ENCODE results near the gene MCCD1. TPM values are rescaled to one million over a fixed set of nuclear protein-coding genes. Genes with fewer than 3 reads are reported as not detected.

Gene MCCD1
- total RNA-seq, 1 experiment from 2014 or later, result not detected

DNA sequence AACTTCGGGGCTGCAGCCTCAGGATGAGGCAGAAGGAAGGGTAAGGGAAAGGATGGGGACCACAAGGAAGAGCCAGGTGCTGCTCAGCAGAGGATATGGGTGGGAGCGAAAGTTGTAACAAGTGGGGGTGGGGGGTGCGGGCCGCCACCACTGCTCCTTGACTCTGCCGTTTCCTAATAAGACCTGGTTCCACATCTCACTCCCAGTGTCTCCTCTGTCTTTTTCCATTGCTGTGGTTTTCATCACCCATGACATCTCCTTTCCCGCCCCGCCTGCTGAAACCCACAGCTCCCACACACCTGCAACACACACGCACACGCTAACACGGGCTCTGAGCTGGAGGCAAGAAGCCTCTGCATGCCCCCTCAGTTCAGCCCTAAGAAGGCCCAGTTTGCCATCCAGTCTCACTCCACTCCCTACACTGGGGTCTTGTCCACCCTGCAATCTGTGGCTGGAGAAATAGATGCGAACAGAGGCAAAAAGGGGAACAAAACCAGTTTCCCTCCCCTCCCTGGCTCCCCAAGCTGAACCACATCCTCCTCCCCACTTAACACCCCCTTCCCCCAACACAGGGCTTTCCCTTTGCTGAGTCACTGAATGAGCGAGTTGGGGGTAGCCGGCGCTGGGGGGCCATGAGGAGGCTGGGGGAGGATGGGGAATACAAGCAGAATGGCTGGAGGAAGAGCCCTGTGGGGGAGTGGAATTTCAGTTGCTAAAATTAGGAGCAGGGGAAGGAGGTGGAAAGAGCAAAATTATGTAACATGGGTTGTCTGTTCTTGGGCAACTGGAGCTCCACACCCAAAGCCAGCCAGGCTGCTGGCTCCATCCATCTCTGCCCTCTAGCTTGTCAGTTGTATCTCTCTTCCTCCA is 30.1 kb downstream of the MCCD1 start:
- H3K23ac ChIP-seq (ENCODE audit: insufficient read length, low read depth, low read length), result no peak overlapping the region

More for the DNA sequence above, 30.1 kb downstream of the MCCD1 start:
- Histone ChIP-seq H3K18ac (ENCODE audit: insufficient read length, low read depth, low read length) (no peak overlapping the region), H2BK15ac (ENCODE audit: low read depth, low read length) (no peak overlapping the region), H3K27ac (ENCODE audit: insufficient read length, low read depth, low read length) (no peak overlapping the region), H2BK5ac (ENCODE audit: insufficient read length, low read length) (no peak overlapping the region), H3K79me2 (ENCODE audit: insufficient read depth, low read length) (no peaks in the 10 kb centered on the region), H3K4ac (ENCODE audit: low read depth, low read length) (no peak overlapping the region), H2AFZ (ENCODE audit: low read length) (no peak overlapping the region), H3K56ac (ENCODE audit: insufficient read length, low read depth, low read length) (no peak overlapping the region), H2BK120ac (ENCODE audit: low read depth, low read length, poor library complexity, severe bottlenecking) (no peak overlapping the region), H3K14ac (ENCODE audit: insufficient read depth, low read length) (no peak overlapping the region), H3K23me2 (ENCODE audit: insufficient read length, low read depth, low read length, poor library complexity, severe bottlenecking) (no peaks in the 10 kb centered on the region), H4K20me1 (ENCODE audit: control insufficient read depth, insufficient read depth, insufficient read length) (no peaks in the 10 kb centered on the region), H3K9me3 (ENCODE audit: control insufficient read depth, low read depth, low read length) (no peaks in the 10 kb centered on the region), H4K5ac (ENCODE audit: insufficient read length, low read depth, low read length) (no peak overlapping the region), H3K4me1 (ENCODE audit: insufficient read depth, low read length) (peaks cover 4% of the 10 kb centered on the region; the same call in 1 of the 2 replicates), H3T11ph (ENCODE audit: low read length) (no peak overlapping the region), H3K27me3 (ENCODE audit: insufficient read depth, low read length) (no peaks in the 10 kb centered on the region), H4K8ac (replicated peaks; ENCODE audit: insufficient read length, low read depth, low read length) (no peak overlapping the region), H3K4me2 (ENCODE audit: insufficient read depth, insufficient read length, low read length) (no peak overlapping the region), H2BK12ac (ENCODE audit: insufficient read length, low read depth, low read length) (no peak overlapping the region), H2AK5ac (ENCODE audit: insufficient read length, low read length) (no peak overlapping the region), H3K9ac (ENCODE audit: extremely low read depth, insufficient read length, low read length) (no peak overlapping the region), H4K91ac (ENCODE audit: insufficient read length, low read depth, low read length) (no peak overlapping the region), H3K79me1 (ENCODE audit: insufficient read depth, low read depth, low read length, poor library complexity, severe bottlenecking) (no peaks in the 10 kb centered on the region), H2BK20ac (ENCODE audit: low read depth, low read length, poor library complexity, severe bottlenecking) (no peak overlapping the region)
- Mint-ChIP-seq H3K9me3 (no peaks in the 10 kb centered on the region), H3K4me1 (peaks cover 4 to 18% of the 10 kb centered on the region in 2 experiments; a peak in 3 of 4 replicates), H3K27ac (peak overlapping the region in 1 of 3 experiments; percentile 8; a peak in 3 of 7 replicates), H3K4me3 (no peak overlapping the region; a peak in 1 of 5 replicates), H3K27me3 (ENCODE audit: low read depth) (no peaks in the 10 kb centered on the region), H3K36me3 (ENCODE audit: insufficient read depth in 1 of 3, low read depth in 3 of 3) (peaks cover 14 to 39% (median 26%) of the 10 kb centered on the region in 3 experiments; a peak in 6 of 7 replicates)
- no CpG with 5 or more reads among the region's 14 CpGs for WGBS (ENCODE audit: extremely low coverage, insufficient read length, low lambda C conversion rate)
- TF ChIP-seq, protein P1, sequence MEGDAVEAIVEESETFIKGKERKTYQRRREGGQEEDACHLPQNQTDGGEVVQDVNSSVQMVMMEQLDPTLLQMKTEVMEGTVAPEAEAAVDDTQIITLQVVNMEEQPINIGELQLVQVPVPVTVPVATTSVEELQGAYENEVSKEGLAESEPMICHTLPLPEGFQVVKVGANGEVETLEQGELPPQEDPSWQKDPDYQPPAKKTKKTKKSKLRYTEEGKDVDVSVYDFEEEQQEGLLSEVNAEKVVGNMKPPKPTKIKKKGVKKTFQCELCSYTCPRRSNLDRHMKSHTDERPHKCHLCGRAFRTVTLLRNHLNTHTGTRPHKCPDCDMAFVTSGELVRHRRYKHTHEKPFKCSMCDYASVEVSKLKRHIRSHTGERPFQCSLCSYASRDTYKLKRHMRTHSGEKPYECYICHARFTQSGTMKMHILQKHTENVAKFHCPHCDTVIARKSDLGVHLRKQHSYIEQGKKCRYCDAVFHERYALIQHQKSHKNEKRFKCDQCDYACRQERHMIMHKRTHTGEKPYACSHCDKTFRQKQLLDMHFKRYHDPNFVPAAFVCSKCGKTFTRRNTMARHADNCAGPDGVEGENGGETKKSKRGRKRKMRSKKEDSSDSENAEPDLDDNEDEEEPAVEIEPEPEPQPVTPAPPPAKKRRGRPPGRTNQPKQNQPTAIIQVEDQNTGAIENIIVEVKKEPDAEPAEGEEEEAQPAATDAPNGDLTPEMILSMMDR (conservative IDR thresholded peaks at IDR 0.05), result no peak
- DNase-seq, result no peak

Data from H9 (cell line).